Astrocyte (in vitro differentiated cells and primary cell): ENCODE data around the gene SCN1A. TPM values are rescaled to one million over a fixed set of nuclear protein-coding genes. Genes with fewer than 3 reads are reported as not detected.
A peak's percentile ranks its signal among the peaks of the same experiment; 100 is the strongest.

ENCODE experiments used
- DNase-seq: peaks from one replicate; pipeline ENCODE4 v3.0.0-alpha.2; 2010; ENCODE audit warnings: low read depth
- FAIRE-seq: peaks from 2 replicates; lab custom pipeline; 2011; peaks lifted over from hg19 to GRCh38; lab: Jason Lieb, UNC
- H2AFZ ChIP-seq: 2 replicates; pipeline ENCODE4 v1.6.0; 2012; ENCODE audit warnings: low read depth, low read length, inconsistent platforms
- H3K27ac ChIP-seq: 2 replicates; pipeline ENCODE4 v1.5.1; 2011; ENCODE audit warnings: low read depth, low read length, inconsistent platforms
- H3K27me3 ChIP-seq: 2 replicates; pipeline ENCODE4 v1.6.0; 2011; ENCODE audit warnings: low read length, inconsistent platforms; ENCODE audit not compliant: insufficient read depth
- H3K36me3 ChIP-seq: 2 replicates; pipeline ENCODE4 v1.5.1; 2011; ENCODE audit warnings: low read length, inconsistent platforms; ENCODE audit not compliant: insufficient read depth
- H3K4me1 ChIP-seq: 2 replicates; pipeline ENCODE4 v1.5.1; 2011; ENCODE audit warnings: low read length, inconsistent platforms; ENCODE audit not compliant: insufficient read depth
- H3K4me2 ChIP-seq: 2 replicates; pipeline ENCODE4 v1.6.0; 2012; ENCODE audit warnings: low read length, inconsistent platforms
- H3K4me3 ChIP-seq: 2 replicates; pipeline ENCODE4 v1.5.1; 2011; ENCODE audit warnings: low read depth, mild to moderate bottlenecking, low read length, inconsistent platforms; ENCODE audit not compliant: insufficient read depth
- H3K79me2 ChIP-seq: 2 replicates; pipeline ENCODE4 v1.6.0; 2012; ENCODE audit warnings: mild to moderate bottlenecking, low read length, inconsistent platforms; ENCODE audit not compliant: insufficient read depth
- H3K9ac ChIP-seq: 2 replicates; pipeline ENCODE4 v1.6.0; 2012; ENCODE audit warnings: mild to moderate bottlenecking, low read length, inconsistent platforms
- H3K9me3 ChIP-seq: 2 replicates; pipeline ENCODE4 v1.5.1; 2012; ENCODE audit warnings: low read depth, mild to moderate bottlenecking, low read length, inconsistent platforms; ENCODE audit not compliant: insufficient read depth
- H4K20me1 ChIP-seq: 2 replicates; pipeline ENCODE4 v1.6.0; 2012; ENCODE audit warnings: low read length, inconsistent platforms; ENCODE audit not compliant: insufficient read depth
- H3K27ac Mint-ChIP-seq: one replicate; pipeline ENCODE4 v1.8.0; 2021; ENCODE audit warnings: mild to moderate bottlenecking, mixed read lengths; ENCODE audit not compliant: unreplicated experiment
- H3K27me3 Mint-ChIP-seq: one replicate; pipeline ENCODE4 v1.8.0; 2021; ENCODE audit warnings: low read depth, mixed read lengths; ENCODE audit not compliant: unreplicated experiment
- H3K36me3 Mint-ChIP-seq: one replicate; pipeline ENCODE4 v1.8.0; 2021; ENCODE audit warnings: low read depth, mixed read lengths; ENCODE audit not compliant: unreplicated experiment
- H3K4me1 Mint-ChIP-seq: one replicate; pipeline ENCODE4 v1.8.0; 2021; ENCODE audit warnings: low read depth, mixed read lengths; ENCODE audit not compliant: unreplicated experiment
- H3K4me3 Mint-ChIP-seq: one replicate; pipeline ENCODE4 v1.8.0; 2021; ENCODE audit warnings: mild to moderate bottlenecking, moderate library complexity, mixed read lengths; ENCODE audit not compliant: unreplicated experiment
- H3K9me3 Mint-ChIP-seq: one replicate; pipeline ENCODE4 v1.8.0; 2021; ENCODE audit warnings: mild to moderate bottlenecking, mixed read lengths; ENCODE audit not compliant: unreplicated experiment
- CTCF ChIP-seq: IDR thresholded peaks from 2 replicates; pipeline ENCODE4 v1.5.1; 2011; ENCODE audit warnings: low read depth, mild to moderate bottlenecking, inconsistent platforms, low read length, moderate library complexity; ENCODE audit not compliant: insufficient read depth
- EZH2 ChIP-seq: IDR thresholded peaks from 2 replicates; pipeline ENCODE4 v1.6.1; 2012; ENCODE audit warnings: mild to moderate bottlenecking, low read length, inconsistent platforms; ENCODE audit not compliant: insufficient read depth
- total RNA-seq: library from RNA; stranded (reverse); gene quantifications from 2 replicates; pipeline ENCODE4 v1.2.1, GENCODE V29; 2021

SCN1A gene
- total RNA-seq, 1 donor from 2014 or later = not detected

- H3K36me3 Mint-ChIP-seq = no peaks in the 10 kb centered on the region
- no peak overlapping the region for H2AFZ ChIP-seq
These were observed 12.2 kb downstream of the SCN1A start for GRCh38 chr2:166115589-166115988.

GRCh38 chr2:166112193-166112605, 15.6 kb downstream of the SCN1A start:
- H3K36me3 Mint-ChIP-seq = no peaks in the 10 kb centered on the region
- H2AFZ ChIP-seq = no peak overlapping the region

More at GRCh38 chr2:166115589-166115988, 12.2 kb downstream of the SCN1A start:
- Histone ChIP-seq H3K27me3 (no peaks in the 10 kb centered on the region), H3K9ac (no peak overlapping the region), H3K4me3 (no peak overlapping the region), H3K4me2 (no peak overlapping the region), H3K36me3 (no peaks in the 10 kb centered on the region), H4K20me1 (no peaks in the 10 kb centered on the region), H3K9me3 (peaks cover under 1% of the 10 kb centered on the region), H3K27ac (no peak overlapping the region), H3K4me1 (no peaks in the 10 kb centered on the region), H3K79me2 (no peaks in the 10 kb centered on the region)
- Mint-ChIP-seq H3K27me3 (no peaks in the 10 kb centered on the region), H3K9me3 (no peaks in the 10 kb centered on the region), H3K27ac (no peak overlapping the region), H3K4me3 (no peak overlapping the region), H3K4me1 (no peaks in the 10 kb centered on the region)
- DNase-seq = no peak
- FAIRE-seq = no peak
- no peak for TF ChIP-seq CTCF
- TF ChIP-seq EZH2 = no peak

More at GRCh38 chr2:166112193-166112605, 15.6 kb downstream of the SCN1A start:
- Histone ChIP-seq H3K4me3 (no peak overlapping the region), H3K4me2 (no peak overlapping the region), H3K27me3 (no peaks in the 10 kb centered on the region), H3K4me1 (no peaks in the 10 kb centered on the region), H3K27ac (no peak overlapping the region), H3K9ac (no peak overlapping the region), H4K20me1 (no peaks in the 10 kb centered on the region), H3K36me3 (no peaks in the 10 kb centered on the region), H3K9me3 (peaks cover 3% of the 10 kb centered on the region), H3K79me2 (no peaks in the 10 kb centered on the region)
- TF ChIP-seq CTCF (no peak), EZH2 (no peak)
- FAIRE-seq = no peak
- Mint-ChIP-seq H3K4me1 (no peaks in the 10 kb centered on the region), H3K27me3 (no peaks in the 10 kb centered on the region), H3K9me3 (peaks cover 2% of the 10 kb centered on the region), H3K27ac (no peak overlapping the region), H3K4me3 (no peak overlapping the region)
- peak; percentile 18 for DNase-seq
